ENCODE results near the gene VAV3. TPM values are rescaled to one million over a fixed set of nuclear protein-coding genes. Genes with fewer than 3 reads are reported as not detected.

The VAV3 gene
- polyA plus RNA-seq, 1 experiment = not detected

- POLR2A ChIA-PET = no interaction called here
- DNase-seq (ENCODE audit: low read depth) = no peak
- H3K36me3 ChIP-seq (ENCODE audit: control insufficient read depth, insufficient read depth, low read length) = no peaks in the 10 kb centered on the region
- H3K27me3 ChIP-seq (ENCODE audit: control insufficient read depth, insufficient read depth, low read length) = no peaks in the 10 kb centered on the region
- TF ChIP-seq CTCF (IDR thresholded peaks at IDR 0.05; ENCODE audit: insufficient read depth, low read depth, low read length) = no peak
- CTCF ChIA-PET = no interaction called here
- no peak overlapping the region for H3K4me3 ChIP-seq (ENCODE audit: low read depth, low read length)
Measured at GRCh38 chr1:107692580-107693345, 272.2 kb downstream of the VAV3 start.

GRCh38 chr1:107691540-107691939 lies 273.4 kb downstream of the VAV3 start:
- Histone ChIP-seq H3K36me3 (ENCODE audit: control insufficient read depth, insufficient read depth, low read length) (no peaks in the 10 kb centered on the region), H3K4me3 (ENCODE audit: low read depth, low read length) (no peak overlapping the region), H3K27me3 (ENCODE audit: control insufficient read depth, insufficient read depth, low read length) (no peaks in the 10 kb centered on the region)
- no peak for TF ChIP-seq CTCF (IDR thresholded peaks at IDR 0.05; ENCODE audit: insufficient read depth, low read depth, low read length)
- DNase-seq (ENCODE audit: low read depth) = no peak
- CTCF ChIA-PET = no interaction called here
- POLR2A ChIA-PET = no interaction called here

- H3K36me3 ChIP-seq (ENCODE audit: control insufficient read depth, insufficient read depth, low read length) = no peaks in the 10 kb centered on the region
- POLR2A ChIA-PET = no interaction called here
- no peak for DNase-seq (ENCODE audit: low read depth)
- no peaks in the 10 kb centered on the region for H3K27me3 ChIP-seq (ENCODE audit: control insufficient read depth, insufficient read depth, low read length)
- CTCF ChIA-PET = interaction anchor here (0.6 kb wide), 1 partner anchor 436 kb away, joined by 4 read pairs; no protein-coding TSS in a partner anchor
- TF ChIP-seq CTCF (IDR thresholded peaks at IDR 0.05; ENCODE audit: insufficient read depth, low read depth, low read length) = no peak
- H3K4me3 ChIP-seq (ENCODE audit: low read depth, low read length) = no peak overlapping the region
Measured at GRCh38 chr1:107690491-107690890, 274.5 kb downstream of the VAV3 start.

- ChIA-PET POLR2A (no interaction called here), CTCF (interaction anchor here (0.6 kb wide), 1 partner anchor 437 kb away, joined by 4 read pairs; no protein-coding TSS in a partner anchor)
- Histone ChIP-seq H3K36me3 (ENCODE audit: control insufficient read depth, insufficient read depth, low read length) (no peaks in the 10 kb centered on the region), H3K4me3 (ENCODE audit: low read depth, low read length) (no peak overlapping the region), H3K27me3 (ENCODE audit: control insufficient read depth, insufficient read depth, low read length) (no peaks in the 10 kb centered on the region)
- DNase-seq (ENCODE audit: low read depth) = no peak
- no peak for TF ChIP-seq CTCF (IDR thresholded peaks at IDR 0.05; ENCODE audit: insufficient read depth, low read depth, low read length)
Measured at GRCh38 chr1:107689733-107690132, 275.2 kb downstream of the VAV3 start.

DNA sequence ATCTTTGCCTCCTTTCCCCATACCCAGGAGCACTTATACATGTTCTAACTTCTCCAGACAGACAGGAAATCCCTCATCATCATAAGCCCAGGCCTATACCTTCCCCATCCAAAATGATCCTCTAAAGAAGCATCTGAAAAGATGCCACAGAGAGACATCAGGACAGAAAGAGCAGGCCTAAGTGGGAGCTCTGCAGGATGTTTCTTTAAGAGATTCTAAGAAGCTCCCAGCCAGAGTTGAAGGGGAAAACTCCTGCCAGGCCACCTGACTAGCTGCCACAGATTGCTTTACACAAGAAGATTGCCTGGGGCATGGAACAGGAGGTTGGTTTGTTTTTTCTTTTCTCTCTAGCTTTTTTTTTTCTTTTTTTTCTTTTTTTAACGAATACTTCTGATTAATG lies 275.8 kb downstream of the VAV3 start:
- Histone ChIP-seq H3K4me3 (ENCODE audit: low read depth, low read length) (no peak overlapping the region), H3K27me3 (ENCODE audit: control insufficient read depth, insufficient read depth, low read length) (no peaks in the 10 kb centered on the region), H3K36me3 (ENCODE audit: control insufficient read depth, insufficient read depth, low read length) (no peaks in the 10 kb centered on the region)
- ChIA-PET CTCF (interaction anchor here (0.6 kb wide), 1 partner anchor 347 kb away, joined by 5 read pairs; no protein-coding TSS in a partner anchor), POLR2A (no interaction called here)
- no peak for DNase-seq (ENCODE audit: low read depth)
- no peak for TF ChIP-seq CTCF (IDR thresholded peaks at IDR 0.05; ENCODE audit: insufficient read depth, low read depth, low read length)

Data from BJ (cell line).